Activated T-cell treated with anti-CD3 and anti-CD28 coated beads for 48 hours (primary cell): ENCODE data around the gene PITPNB.

Experiments used
- DNase-seq: peaks from one replicate; pipeline ENCODE4 v3.0.0-alpha.2; 2020; ENCODE audit warnings: low read depth

Gene PITPNB

DNA sequence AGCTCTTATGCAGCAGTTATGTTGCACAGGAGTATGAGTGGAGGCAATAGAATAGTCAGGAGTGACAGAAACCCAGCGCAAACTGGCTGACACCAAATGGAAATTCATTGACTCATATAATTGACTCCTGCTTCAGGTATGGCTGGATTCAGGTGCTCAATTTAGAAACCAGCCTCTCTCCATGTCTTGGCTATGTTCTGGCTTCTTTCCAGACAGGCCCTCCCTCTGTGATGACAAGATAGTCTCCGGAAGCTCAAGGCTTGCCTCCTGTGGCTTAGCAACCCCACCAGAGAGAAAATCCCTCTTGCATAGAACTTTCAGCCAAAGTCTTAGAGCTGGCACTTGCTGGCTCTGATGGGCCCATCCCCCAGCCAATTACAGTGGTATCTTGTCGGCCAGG, 89.4 kb downstream of the PITPNB start:
- DNase-seq, result no peak

- DNase-seq, result no peak
These were observed 91.2 kb downstream of the PITPNB start for GRCh38 chr22:27827604-27828587.

GRCh38 chr22:27825174-27825573, 93.9 kb downstream of the PITPNB start:
- DNase-seq, result peak; percentile 15

- DNase-seq, result no peak
These were observed 95.8 kb downstream of the PITPNB start for GRCh38 chr22:27823221-27823620.

DNA sequence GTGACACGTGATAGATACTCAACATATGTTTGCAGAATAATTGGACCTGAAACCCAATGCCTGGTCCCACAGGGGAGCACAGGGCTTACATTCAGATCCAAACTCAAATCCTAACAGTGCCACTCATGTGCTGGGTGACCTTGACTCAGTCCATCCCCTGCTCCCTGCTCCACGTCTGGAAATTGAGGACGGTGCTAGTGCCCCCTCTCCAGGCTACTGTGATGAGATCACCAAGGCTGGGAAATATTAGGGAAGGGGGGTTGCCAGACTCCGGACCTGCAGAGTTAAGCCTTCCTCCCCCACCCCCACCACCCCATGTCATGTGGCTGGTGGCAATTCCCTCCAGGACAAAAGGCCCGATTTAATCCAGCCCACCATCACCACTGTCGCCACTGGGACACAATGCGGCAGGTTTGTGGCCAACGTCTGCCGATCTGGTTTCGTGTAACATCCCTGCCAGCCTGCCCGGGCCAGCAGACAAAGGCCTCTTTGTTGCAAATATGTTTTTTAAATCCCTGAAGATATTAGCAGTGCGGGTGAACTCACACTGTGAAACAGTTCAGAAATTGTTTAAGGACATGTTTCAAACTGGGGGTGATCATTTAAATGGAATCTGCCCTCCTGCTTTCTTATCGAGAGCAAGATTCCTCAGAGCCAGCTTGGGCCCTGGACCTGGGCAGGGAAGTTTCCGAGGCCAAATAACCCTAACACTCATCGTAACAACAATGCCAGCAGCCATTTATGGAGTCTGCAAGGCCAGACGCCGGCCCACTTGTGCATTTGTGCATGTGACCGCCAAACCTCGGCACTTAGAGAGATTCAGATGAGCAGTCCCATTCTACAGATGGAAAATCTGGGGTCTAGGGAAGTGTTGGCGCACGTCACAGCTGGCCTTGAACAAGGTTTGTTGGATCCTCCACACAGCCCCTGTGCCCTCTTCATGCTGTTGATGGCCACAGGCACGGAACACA, 97.9 kb downstream of the PITPNB start:
- no peak for DNase-seq

GRCh38 chr22:27816552-27816951, 102.5 kb downstream of the PITPNB start:
- no peak for DNase-seq

DNA sequence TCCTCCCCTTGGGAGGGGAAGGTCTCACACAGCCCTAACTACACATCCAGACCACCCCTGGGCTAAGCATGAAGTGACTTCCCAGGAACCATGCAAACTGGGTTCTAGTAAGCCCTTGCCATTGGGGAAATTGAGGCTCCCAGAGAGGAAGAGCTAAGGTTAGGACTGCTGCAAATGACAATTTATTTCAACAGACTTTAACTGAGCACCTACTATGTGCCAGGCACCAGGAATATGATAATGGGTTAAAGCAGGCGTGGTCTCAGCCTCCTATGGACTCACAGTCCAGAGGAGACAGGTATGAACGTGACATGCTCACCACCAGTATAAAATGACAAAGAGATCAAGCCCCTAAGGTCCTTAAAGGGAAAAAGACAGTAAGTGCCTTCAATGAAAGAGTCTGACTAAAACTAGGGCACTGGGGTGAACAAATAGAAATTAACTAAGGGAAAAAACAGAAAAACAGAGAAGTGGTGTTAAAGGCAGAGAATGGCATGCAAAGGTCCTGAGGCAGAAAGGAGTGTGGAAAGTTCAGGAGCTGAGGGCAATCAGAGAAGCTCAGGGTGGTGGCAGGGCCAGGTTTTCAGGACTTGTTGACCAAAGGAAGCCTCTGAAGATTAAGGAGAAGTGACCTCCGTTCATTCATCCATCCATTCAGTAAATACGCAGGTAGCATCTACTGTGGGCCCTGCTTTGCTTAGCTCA, 103.1 kb downstream of the PITPNB start:
- DNase-seq, result no peak

DNA sequence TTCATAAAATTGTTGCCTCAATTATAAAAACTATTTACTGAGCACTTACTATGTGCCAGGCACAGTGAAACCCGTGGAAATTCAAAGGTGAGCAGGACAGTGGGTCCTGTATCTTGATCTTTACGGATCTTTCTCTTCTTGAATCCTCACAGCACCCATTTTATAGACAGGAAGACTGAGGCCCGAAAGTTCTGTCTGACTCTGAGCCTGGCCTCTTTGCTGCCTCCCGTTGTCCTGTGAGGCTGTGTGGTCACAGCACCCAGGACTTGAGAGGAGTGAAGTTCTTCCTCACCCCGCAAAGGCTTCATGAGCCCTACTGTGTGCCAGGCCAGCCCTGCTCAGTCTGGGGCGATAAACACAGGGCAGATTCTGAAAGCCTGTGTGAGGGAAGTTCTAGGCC, 104.1 kb downstream of the PITPNB start:
- no peak for DNase-seq

DNA sequence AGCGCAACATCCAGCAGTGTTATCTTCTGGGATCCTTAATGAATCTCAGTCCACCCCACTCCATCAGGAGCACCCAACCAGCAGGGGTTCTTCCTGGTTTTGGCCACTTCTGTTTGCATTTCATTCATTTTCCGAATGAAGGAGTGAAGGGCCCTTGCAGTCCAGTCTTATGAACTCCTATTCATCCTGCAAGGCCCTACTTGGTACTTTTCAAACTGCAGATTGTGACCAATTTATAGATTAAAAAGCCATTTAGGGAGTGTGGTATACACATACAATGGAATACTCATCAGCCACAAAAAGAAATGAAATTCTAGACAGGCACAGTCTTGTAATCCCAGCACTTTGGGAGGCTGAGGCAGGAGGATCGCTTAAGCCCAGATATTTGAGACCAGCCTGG, 107.3 kb downstream of the PITPNB start:
- no peak for DNase-seq

GRCh38 chr22:27810609-27811151, 108.4 kb downstream of the PITPNB start:
- no peak for DNase-seq

- DNase-seq, result no peak
These were observed 109.1 kb downstream of the PITPNB start for GRCh38 chr22:27809700-27810608.

DNA sequence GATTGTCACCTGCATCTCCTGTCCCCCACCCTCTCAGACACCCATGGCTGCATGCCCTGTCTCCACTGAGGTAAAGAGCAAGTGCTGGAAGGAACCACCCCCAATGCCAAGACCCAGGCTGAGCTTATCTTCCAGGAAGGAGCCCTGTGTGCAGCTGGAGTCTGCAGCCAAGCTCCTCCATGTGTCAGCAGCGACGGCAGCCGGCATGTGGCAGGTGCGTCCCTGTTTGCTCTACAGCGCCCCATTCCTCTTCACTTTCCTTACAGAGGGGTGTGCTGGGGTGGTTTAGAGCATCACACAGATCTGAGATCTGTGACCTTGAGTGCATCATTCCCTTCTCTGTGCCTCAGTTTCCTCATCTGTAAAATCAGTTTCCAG, 109.8 kb downstream of the PITPNB start:
- no peak for DNase-seq

- no peak for DNase-seq
These were observed 110.4 kb downstream of the PITPNB start for GRCh38 chr22:27808451-27809225.

- no peak for DNase-seq
These were observed 113.2 kb downstream of the PITPNB start for GRCh38 chr22:27805841-27806240.

- peak; percentile 31 for DNase-seq
These were observed 114.4 kb downstream of the PITPNB start for GRCh38 chr22:27804470-27805297.

GRCh38 chr22:27803841-27804415, 115.1 kb downstream of the PITPNB start:
- no peak for DNase-seq

DNA sequence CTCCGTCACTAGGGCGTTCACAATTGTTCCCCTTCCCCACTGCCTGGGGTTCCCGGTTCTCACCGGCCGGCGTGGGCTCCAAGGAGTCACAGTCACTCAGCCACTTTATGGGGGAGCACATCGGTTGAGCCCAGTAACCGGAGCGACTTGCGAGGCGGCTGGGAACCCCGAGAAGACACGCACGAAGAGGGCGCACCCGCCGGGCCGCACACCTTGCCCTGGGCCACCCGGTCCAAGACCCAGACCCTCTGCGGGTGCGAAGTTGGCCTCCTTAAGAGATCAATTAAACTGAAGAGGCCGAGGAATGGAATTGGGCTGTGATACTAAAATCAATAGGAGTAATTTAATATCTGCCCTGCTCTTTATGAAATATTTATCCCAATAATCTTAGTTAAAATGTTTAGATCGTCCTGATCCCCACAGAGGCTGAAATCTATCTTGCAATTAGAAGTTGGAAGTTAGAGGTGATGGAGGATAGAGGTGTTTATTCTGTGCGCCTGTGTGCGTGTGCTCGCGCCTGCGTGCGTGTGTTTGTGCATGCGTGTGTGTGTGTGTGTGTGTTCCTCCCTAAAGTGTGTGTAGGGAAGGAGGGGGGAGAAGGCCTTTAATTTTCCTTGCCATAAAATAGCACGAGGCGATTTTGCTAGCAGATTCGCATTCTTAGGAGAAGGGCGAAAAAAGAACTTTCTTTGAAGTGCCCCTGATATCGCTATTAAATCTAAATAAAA, 116.5 kb downstream of the PITPNB start:
- no peak for DNase-seq
